ENCODE measurements around the gene ZSCAN2.

ZSCAN2 gene

GRCh38 chr15:84616235-84616634 is 15.4 kb downstream of the ZSCAN2 start:
- Histone ChIP-seq H2AK5ac (ENCODE audit: low read length) (no peak overlapping the region), H3K9me3 (ENCODE audit: insufficient read depth, low read depth, low read length) (peaks cover 8% of the 10 kb centered on the region), H4K91ac (ENCODE audit: low read depth, low read length) (no peak overlapping the region), H3K27me3 (ENCODE audit: insufficient read depth, low read length) (no peaks in the 10 kb centered on the region), H3K4me1 (ENCODE audit: control insufficient read depth in 1 of 2, insufficient read depth in 2 of 2, low read length in 2 of 2) (no peaks in the 10 kb centered on the region), H3K4me3 (ENCODE audit: low read depth, low read length) (no peak overlapping the region), H3K14ac (ENCODE audit: low read length) (no peak overlapping the region), H3K27ac (ENCODE audit: low read depth, low read length) (no peak overlapping the region), H3K4me2 (ENCODE audit: low read length) (no peak overlapping the region), H3K18ac (ENCODE audit: low read length) (no peak overlapping the region), H2BK5ac (ENCODE audit: low read depth, low read length, poor library complexity) (no peak overlapping the region), H2BK120ac (ENCODE audit: insufficient read depth, low read length, poor library complexity) (no peak overlapping the region), H3K79me2 (ENCODE audit: control insufficient read depth, insufficient read depth, low read length, poor library complexity) (no peaks in the 10 kb centered on the region), H4K8ac (ENCODE audit: low read depth, low read length) (no peak overlapping the region), H4K12ac (ENCODE audit: low read depth, low read length) (no peak overlapping the region), H2BK12ac (ENCODE audit: low read length) (no peak overlapping the region), H3K9ac (ENCODE audit: low read length) (no peak overlapping the region), H3K36me3 (ENCODE audit: control insufficient read depth in 1 of 2, insufficient read depth in 2 of 2, low read length in 2 of 2) (peaks cover 10 to 15% of the 10 kb centered on the region in 2 experiments), H2AFZ (ENCODE audit: insufficient read depth, low read length, poor library complexity) (no peak overlapping the region), H3K23ac (ENCODE audit: low read length) (no peak overlapping the region), H3K4ac (ENCODE audit: low read depth, low read length) (no peak overlapping the region), H3K79me1 (ENCODE audit: low read length) (no peaks in the 10 kb centered on the region)
- WGBS (ENCODE audit: extremely low coverage, insufficient coverage, insufficient read length) = no CpG with 5 or more reads among the region's 3 CpGs
- DNase-seq = no peak

GRCh38 chr15:84620626-84621025 is 19.8 kb downstream of the ZSCAN2 start:
- H3K9ac ChIP-seq (ENCODE audit: low read length) = no peak overlapping the region
- no peak overlapping the region for H3K14ac ChIP-seq (ENCODE audit: low read length)
- peaks cover 28 to 29% of the 10 kb centered on the region in 2 experiments for H3K36me3 ChIP-seq (ENCODE audit: control insufficient read depth in 1 of 2, insufficient read depth in 2 of 2, low read length in 2 of 2)
- H3K4me1 ChIP-seq (ENCODE audit: control insufficient read depth in 1 of 2, insufficient read depth in 2 of 2, low read length in 2 of 2) = no peaks in the 10 kb centered on the region
- no peak overlapping the region for H2BK120ac ChIP-seq (ENCODE audit: insufficient read depth, low read length, poor library complexity)
- H2BK5ac ChIP-seq (ENCODE audit: low read depth, low read length, poor library complexity) = no peak overlapping the region
- no peak overlapping the region for H2AFZ ChIP-seq (ENCODE audit: insufficient read depth, low read length, poor library complexity)
- no peak overlapping the region for H3K23ac ChIP-seq (ENCODE audit: low read length)
- no peak for DNase-seq
- no peak overlapping the region for H3K4ac ChIP-seq (ENCODE audit: low read depth, low read length)
- no peaks in the 10 kb centered on the region for H3K79me2 ChIP-seq (ENCODE audit: control insufficient read depth, insufficient read depth, low read length, poor library complexity)
- H3K27ac ChIP-seq (ENCODE audit: low read depth, low read length) = no peak overlapping the region
- H4K12ac ChIP-seq (ENCODE audit: low read depth, low read length) = no peak overlapping the region
- no peak overlapping the region for H2AK5ac ChIP-seq (ENCODE audit: low read length)
- H3K9me3 ChIP-seq (ENCODE audit: insufficient read depth, low read depth, low read length) = peaks cover 24% of the 10 kb centered on the region
- H2BK12ac ChIP-seq (ENCODE audit: low read length) = no peak overlapping the region
- no peak overlapping the region for H3K4me2 ChIP-seq (ENCODE audit: low read length)
- no peaks in the 10 kb centered on the region for H3K79me1 ChIP-seq (ENCODE audit: low read length)
- H4K91ac ChIP-seq (ENCODE audit: low read depth, low read length) = no peak overlapping the region
- H4K8ac ChIP-seq (ENCODE audit: low read depth, low read length) = no peak overlapping the region
- WGBS (ENCODE audit: extremely low coverage, insufficient coverage, insufficient read length) = no CpG with 5 or more reads among the region's 8 CpGs
- H3K27me3 ChIP-seq (ENCODE audit: insufficient read depth, low read length) = no peaks in the 10 kb centered on the region
- no peak overlapping the region for H3K4me3 ChIP-seq (ENCODE audit: low read depth, low read length)
- no peak overlapping the region for H3K18ac ChIP-seq (ENCODE audit: low read length)

GRCh38 chr15:84621358-84621979 is 20.7 kb downstream of the ZSCAN2 start:
- H3K14ac ChIP-seq (ENCODE audit: low read length) = no peak overlapping the region
- no CpG with 5 or more reads among the region's 17 CpGs for WGBS (ENCODE audit: extremely low coverage, insufficient coverage, insufficient read length)
- no peak for DNase-seq
- no peaks in the 10 kb centered on the region for H3K79me2 ChIP-seq (ENCODE audit: control insufficient read depth, insufficient read depth, low read length, poor library complexity)
- H3K27me3 ChIP-seq (ENCODE audit: insufficient read depth, low read length) = no peaks in the 10 kb centered on the region
- no peak overlapping the region for H3K4me3 ChIP-seq (ENCODE audit: low read depth, low read length)
- H2AFZ ChIP-seq (ENCODE audit: insufficient read depth, low read length, poor library complexity) = no peak overlapping the region
- H3K9ac ChIP-seq (ENCODE audit: low read length) = no peak overlapping the region
- H3K9me3 ChIP-seq (ENCODE audit: insufficient read depth, low read depth, low read length) = peaks cover 24% of the 10 kb centered on the region
- no peak overlapping the region for H2BK120ac ChIP-seq (ENCODE audit: insufficient read depth, low read length, poor library complexity)
- no peak overlapping the region for H3K4me2 ChIP-seq (ENCODE audit: low read length)
- H3K36me3 ChIP-seq (ENCODE audit: control insufficient read depth in 1 of 2, insufficient read depth in 2 of 2, low read length in 2 of 2) = peaks cover 29 to 31% of the 10 kb centered on the region in 2 experiments
- H4K12ac ChIP-seq (ENCODE audit: low read depth, low read length) = no peak overlapping the region
- H2BK12ac ChIP-seq (ENCODE audit: low read length) = no peak overlapping the region
- no peaks in the 10 kb centered on the region for H3K4me1 ChIP-seq (ENCODE audit: control insufficient read depth in 1 of 2, insufficient read depth in 2 of 2, low read length in 2 of 2)
- no peak overlapping the region for H4K8ac ChIP-seq (ENCODE audit: low read depth, low read length)
- no peak overlapping the region for H3K18ac ChIP-seq (ENCODE audit: low read length)
- no peak overlapping the region for H2BK5ac ChIP-seq (ENCODE audit: low read depth, low read length, poor library complexity)
- H3K4ac ChIP-seq (ENCODE audit: low read depth, low read length) = no peak overlapping the region
- H3K79me1 ChIP-seq (ENCODE audit: low read length) = no peaks in the 10 kb centered on the region
- no peak overlapping the region for H4K91ac ChIP-seq (ENCODE audit: low read depth, low read length)
- no peak overlapping the region for H2AK5ac ChIP-seq (ENCODE audit: low read length)
- H3K27ac ChIP-seq (ENCODE audit: low read depth, low read length) = no peak overlapping the region
- H3K23ac ChIP-seq (ENCODE audit: low read length) = no peak overlapping the region

GRCh38 chr15:84624359-84624758 is 23.6 kb downstream of the ZSCAN2 start:
- WGBS (ENCODE audit: extremely low coverage, insufficient coverage, insufficient read length) = no CpG with 5 or more reads among the region's 7 CpGs
- H2BK120ac ChIP-seq (ENCODE audit: insufficient read depth, low read length, poor library complexity) = no peak overlapping the region
- no peak overlapping the region for H4K8ac ChIP-seq (ENCODE audit: low read depth, low read length)
- no peak overlapping the region for H3K23ac ChIP-seq (ENCODE audit: low read length)
- no peak overlapping the region for H2AFZ ChIP-seq (ENCODE audit: insufficient read depth, low read length, poor library complexity)
- H3K4me2 ChIP-seq (ENCODE audit: low read length) = no peak overlapping the region
- H3K4me1 ChIP-seq (ENCODE audit: control insufficient read depth in 1 of 2, insufficient read depth in 2 of 2, low read length in 2 of 2) = no peaks in the 10 kb centered on the region
- H4K91ac ChIP-seq (ENCODE audit: low read depth, low read length) = no peak overlapping the region
- no peak overlapping the region for H4K12ac ChIP-seq (ENCODE audit: low read depth, low read length)
- no peak overlapping the region for H2AK5ac ChIP-seq (ENCODE audit: low read length)
- peaks cover 28% of the 10 kb centered on the region in 2 experiments for H3K36me3 ChIP-seq (ENCODE audit: control insufficient read depth in 1 of 2, insufficient read depth in 2 of 2, low read length in 2 of 2)
- no peak overlapping the region for H3K14ac ChIP-seq (ENCODE audit: low read length)
- H3K27me3 ChIP-seq (ENCODE audit: insufficient read depth, low read length) = no peaks in the 10 kb centered on the region
- no peaks in the 10 kb centered on the region for H3K79me1 ChIP-seq (ENCODE audit: low read length)
- no peak overlapping the region for H3K4ac ChIP-seq (ENCODE audit: low read depth, low read length)
- no peak overlapping the region for H3K18ac ChIP-seq (ENCODE audit: low read length)
- H2BK5ac ChIP-seq (ENCODE audit: low read depth, low read length, poor library complexity) = no peak overlapping the region
- H3K4me3 ChIP-seq (ENCODE audit: low read depth, low read length) = no peak overlapping the region
- H3K79me2 ChIP-seq (ENCODE audit: control insufficient read depth, insufficient read depth, low read length, poor library complexity) = no peaks in the 10 kb centered on the region
- H2BK12ac ChIP-seq (ENCODE audit: low read length) = no peak overlapping the region
- H3K9me3 ChIP-seq (ENCODE audit: insufficient read depth, low read depth, low read length) = peaks cover 24% of the 10 kb centered on the region
- no peak overlapping the region for H3K27ac ChIP-seq (ENCODE audit: low read depth, low read length)
- H3K9ac ChIP-seq (ENCODE audit: low read length) = no peak overlapping the region
- DNase-seq = no peak

Measured in trophoblast cell (in vitro differentiated cells and primary cell).